ENCODE data around the gene RAB6A. TPM values are rescaled to one million over a fixed set of nuclear protein-coding genes. Genes with fewer than 3 reads are reported as not detected.

The RAB6A gene
- total RNA-seq, 1 donor from 2014 or later = 96.3 TPM

- intact Hi-C loops (cut with micrococcal nuclease) = loop anchor here (10.0 kb wide), 1 partner anchor 259 kb away; no protein-coding TSS in a partner anchor
- DNase-seq (no peak), ATAC-seq (no peak)
These were observed 97.0 kb downstream of the RAB6A start for GRCh38 chr11:73663604-73664495.

GRCh38 chr11:73662445-73663157 is 98.3 kb downstream of the RAB6A start:
- ATAC-seq (no peak), DNase-seq (no peak)
- intact Hi-C loops (cut with micrococcal nuclease) = loop anchor here (10.0 kb wide), 1 partner anchor 258 kb away; no protein-coding TSS in a partner anchor

DNA sequence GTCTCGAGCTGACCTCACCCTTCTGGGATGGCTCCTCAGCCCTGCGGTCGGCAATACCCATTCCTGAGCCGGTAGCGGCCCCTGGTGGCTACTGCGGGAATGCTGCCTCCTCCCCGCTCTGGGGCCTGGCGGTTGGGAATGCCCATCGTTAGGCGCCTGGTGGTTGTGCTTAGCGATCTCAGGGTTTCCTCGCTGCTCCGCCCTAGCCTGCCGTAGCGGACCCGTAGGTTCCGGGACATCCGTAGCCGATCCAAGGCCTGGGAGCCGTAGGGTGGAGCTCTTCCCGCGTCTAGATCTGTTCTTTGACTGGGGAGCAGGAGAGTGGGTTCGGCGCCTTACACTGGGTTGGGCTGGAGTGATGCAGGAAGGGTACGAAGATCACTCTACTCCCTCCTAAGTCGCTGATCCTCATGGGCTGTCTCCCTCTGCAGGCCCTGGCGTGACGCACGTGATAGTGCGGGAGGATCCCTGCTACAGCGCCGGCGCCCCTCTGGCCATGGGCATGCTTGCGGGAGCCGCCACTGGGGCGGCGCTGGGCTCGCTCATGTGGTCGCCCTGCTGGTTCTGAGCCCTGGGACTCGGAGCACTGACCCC is 99.7 kb downstream of the RAB6A start:
- peak; percentile 94 for DNase-seq
- intact Hi-C loops (cut with micrococcal nuclease) = loop anchor here (10.0 kb wide), 1 partner anchor 256 kb away; no protein-coding TSS in a partner anchor
- peak; percentile 96 for ATAC-seq

DNA sequence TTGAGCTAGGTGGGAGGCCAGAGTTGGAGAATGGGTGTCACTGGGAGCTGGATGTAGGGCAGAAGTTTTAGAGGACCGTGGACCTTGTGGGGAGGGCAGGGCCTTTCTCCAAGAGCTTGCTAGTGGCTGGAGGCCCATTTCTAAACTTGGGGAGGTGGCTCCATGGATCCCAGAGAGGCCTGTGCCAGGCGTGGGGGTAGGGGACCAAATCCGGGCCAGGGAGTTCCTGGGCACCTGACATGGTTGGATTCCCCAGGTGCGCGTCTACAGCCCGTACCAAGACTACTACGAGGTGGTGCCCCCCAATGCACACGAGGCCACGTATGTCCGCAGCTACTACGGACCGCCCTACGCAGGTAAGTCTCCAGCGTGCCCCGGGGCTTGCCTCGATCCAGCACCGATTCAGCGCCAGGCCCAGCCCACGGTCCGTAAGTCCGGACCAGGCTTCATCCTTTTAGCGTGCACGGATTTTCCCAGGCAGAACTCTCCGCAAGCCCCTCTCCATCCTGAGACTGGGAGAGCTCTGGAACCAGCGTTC is 100.3 kb downstream of the RAB6A start:
- no peak for ATAC-seq
- no peak for DNase-seq
- intact Hi-C loops (cut with micrococcal nuclease) = loop anchor here (10.0 kb wide), 1 partner anchor 256 kb away; no protein-coding TSS in a partner anchor

- ATAC-seq = no peak
- DNase-seq = no peak
- intact Hi-C loops (cut with micrococcal nuclease) = loop anchor here (10.0 kb wide), 1 partner anchor 255 kb away; no protein-coding TSS in a partner anchor
These were observed 100.9 kb downstream of the RAB6A start for GRCh38 chr11:73659961-73660360.

- DNase-seq = no peak
- intact Hi-C loops (cut with micrococcal nuclease) = no loop called here
These were observed 103.9 kb downstream of the RAB6A start for GRCh38 chr11:73656985-73657384.

DNA sequence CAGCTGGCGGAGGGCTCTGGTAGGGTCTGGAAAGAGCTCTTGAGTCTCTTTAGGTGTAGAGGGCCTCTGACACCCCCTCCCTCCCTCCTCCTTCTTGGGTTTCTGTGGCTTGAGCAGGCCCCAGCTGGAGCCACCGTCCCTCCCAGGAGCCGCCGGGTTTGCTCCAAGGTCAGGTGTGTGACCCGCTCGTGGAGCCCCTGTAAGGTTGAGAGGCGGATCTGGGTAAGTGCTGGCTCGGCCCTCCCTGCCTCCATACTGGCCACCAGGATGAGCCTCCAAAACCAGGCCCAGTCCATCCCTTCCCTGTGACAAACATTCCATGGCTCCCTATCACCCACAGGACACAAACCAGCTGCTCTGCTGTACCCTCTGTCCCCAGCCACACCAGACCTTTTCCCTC is 105.2 kb downstream of the RAB6A start:
- ATAC-seq = no peak

More at GRCh38 chr11:73656985-73657384, 103.9 kb downstream of the RAB6A start:
- no peak for ATAC-seq

DNA sequence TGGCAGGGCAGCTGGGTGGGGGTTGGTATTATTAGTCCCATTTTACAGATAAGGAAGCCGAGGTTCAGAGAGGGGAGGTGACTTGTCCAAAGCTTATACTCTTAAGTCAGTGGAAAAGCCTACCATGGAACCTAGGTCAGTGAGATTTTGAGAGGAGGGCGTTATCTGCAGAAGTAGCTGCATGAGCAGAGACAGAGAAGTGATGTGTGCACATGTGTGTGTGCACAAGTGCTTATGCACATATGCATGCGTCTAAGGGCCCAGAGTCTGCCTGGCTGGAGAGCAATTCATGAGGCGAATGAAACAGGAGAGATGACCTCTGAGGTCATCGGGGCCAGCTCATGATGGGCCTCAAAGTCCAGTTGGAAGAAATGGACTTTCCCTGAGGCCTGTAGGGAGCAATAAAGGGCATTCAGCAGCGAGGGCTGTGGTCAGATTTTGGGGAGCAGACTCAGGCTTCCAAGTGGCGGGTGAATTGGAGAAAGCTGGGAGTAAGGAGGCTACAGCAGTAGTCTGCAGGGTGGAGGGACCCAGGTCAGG is 106.3 kb downstream of the RAB6A start:
- no peak for ATAC-seq
- DNase-seq = no peak

More for the DNA sequence above, 105.2 kb downstream of the RAB6A start:
- DNase-seq = no peak
- intact Hi-C loops (cut with micrococcal nuclease) = no loop called here

DNA sequence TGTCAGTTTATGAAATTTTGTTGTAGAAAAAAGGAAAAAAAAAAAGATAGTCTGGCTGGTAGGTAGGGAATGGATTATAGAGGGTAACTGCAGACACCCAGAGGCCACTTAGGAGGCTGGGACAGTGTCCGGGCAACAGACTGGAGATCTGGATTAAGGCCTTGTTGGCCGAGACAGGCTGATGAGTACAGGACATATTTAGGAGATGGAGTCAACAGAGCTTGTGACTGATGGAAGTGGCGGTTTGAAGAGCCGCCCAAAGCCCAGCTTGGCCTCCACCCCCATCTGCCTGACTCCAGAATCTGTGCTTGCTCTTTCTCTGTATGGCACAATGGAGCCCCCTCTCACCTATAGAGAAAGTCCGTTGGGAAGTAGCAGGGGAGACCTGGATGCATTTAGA is 106.9 kb downstream of the RAB6A start:
- ATAC-seq (peak; percentile 89), DNase-seq (no peak)
- intact Hi-C loops (cut with micrococcal nuclease) = no loop called here

More for the DNA sequence above, 106.3 kb downstream of the RAB6A start:
- intact Hi-C loops (cut with micrococcal nuclease) = no loop called here

DNA sequence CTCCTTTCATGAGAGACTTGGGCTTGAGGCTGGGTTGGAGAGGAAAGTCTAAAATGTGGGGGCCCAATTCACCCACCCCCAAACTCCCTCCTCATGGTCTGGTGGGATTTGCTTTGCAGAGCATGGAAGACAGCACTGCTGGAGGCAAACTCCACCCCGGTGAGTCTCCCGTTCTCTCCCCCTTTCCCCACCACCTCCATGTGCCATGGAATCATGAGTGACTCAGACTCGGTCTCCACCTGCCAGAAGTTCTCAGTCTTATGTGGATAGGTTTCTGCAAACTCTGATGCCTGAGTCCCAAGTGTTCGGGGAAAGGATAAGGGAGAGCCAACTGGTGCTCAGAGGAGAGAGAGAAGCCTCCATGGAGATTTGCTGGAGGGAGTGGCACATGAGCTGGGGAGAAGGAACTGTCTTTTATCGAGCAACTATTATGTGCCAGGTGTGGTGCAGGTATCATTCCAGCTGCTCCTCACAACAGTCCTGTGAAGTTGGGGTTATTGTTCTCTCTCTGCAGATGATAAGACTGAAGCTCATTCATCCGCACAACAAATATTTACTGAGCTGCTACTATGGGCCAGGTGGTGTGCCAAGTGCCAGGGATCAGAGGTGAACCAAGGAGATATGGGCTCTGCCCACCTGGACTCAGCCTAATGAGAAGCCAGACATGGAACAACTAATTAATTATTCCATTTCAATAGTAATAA is 107.9 kb downstream of the RAB6A start:
- ATAC-seq (no peak), DNase-seq (no peak)
- intact Hi-C loops (cut with micrococcal nuclease) = no loop called here

DNA sequence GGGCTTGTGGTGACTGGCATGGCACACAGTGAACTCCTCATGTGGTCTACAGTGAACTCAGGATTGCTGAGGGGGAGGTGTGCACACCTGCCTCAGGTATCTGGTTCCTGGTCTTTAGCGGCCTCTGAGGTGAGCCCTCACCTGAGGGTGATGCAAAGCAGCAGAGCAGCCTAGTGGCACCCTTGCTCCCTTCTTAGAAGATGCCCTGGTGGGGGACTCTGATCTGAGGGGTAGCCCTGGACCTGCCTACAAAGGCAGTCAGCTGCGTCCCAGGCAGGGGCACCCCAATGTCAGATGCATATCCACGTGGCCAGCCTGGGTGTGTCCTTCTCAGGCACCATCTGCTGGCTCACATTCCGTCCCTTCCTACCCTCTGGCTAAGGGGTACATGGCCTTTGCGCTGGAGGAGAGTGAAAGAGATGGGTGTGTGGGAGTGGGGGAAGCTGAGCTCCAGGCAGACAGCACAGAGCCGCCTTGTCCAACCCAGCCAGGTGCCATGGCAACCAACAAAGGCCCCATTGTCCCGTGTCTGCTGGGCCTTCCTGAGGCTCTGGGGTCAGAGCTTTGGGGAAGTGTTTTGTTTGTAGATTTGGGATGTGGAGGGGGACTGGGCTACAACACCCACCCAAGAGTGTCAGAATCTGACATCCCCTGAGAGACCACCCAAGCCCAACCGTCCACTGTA is 108.7 kb downstream of the RAB6A start:
- ATAC-seq (no peak), DNase-seq (no peak)
- intact Hi-C loops (cut with micrococcal nuclease) = no loop called here

- no peak for DNase-seq
- intact Hi-C loops (cut with micrococcal nuclease) = no loop called here
- ATAC-seq = no peak
These were observed 109.2 kb downstream of the RAB6A start for GRCh38 chr11:73651661-73652045.

DNA sequence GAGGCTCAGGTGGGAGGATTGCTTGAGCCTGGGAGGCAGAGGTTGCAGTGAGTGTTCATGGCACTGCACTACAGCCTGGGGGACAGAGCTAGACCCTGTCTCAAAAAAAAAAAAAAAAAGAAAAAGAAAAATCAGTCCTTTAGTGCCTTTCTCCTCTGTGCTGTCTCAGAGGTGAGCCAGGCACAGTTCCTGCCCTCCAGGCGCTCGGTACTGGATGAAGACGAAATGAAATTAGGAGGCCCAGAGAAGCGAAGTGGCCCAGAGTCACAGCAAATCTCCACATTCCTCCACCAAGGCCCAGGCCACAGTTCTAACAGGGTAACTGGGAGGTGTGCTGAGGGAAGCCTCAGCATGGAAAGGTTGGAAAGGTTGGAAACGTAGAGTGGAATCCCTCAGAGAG is 109.6 kb downstream of the RAB6A start:
- ATAC-seq (no peak), DNase-seq (no peak)
- intact Hi-C loops (cut with micrococcal nuclease) = no loop called here

GRCh38 chr11:73650400-73650799 is 110.5 kb downstream of the RAB6A start:
- ATAC-seq (no peak), DNase-seq (no peak)
- intact Hi-C loops (cut with micrococcal nuclease) = no loop called here

GRCh38 chr11:73649206-73649605 is 111.7 kb downstream of the RAB6A start:
- no peak for ATAC-seq
- DNase-seq = no peak
- intact Hi-C loops (cut with micrococcal nuclease) = no loop called here

DNA sequence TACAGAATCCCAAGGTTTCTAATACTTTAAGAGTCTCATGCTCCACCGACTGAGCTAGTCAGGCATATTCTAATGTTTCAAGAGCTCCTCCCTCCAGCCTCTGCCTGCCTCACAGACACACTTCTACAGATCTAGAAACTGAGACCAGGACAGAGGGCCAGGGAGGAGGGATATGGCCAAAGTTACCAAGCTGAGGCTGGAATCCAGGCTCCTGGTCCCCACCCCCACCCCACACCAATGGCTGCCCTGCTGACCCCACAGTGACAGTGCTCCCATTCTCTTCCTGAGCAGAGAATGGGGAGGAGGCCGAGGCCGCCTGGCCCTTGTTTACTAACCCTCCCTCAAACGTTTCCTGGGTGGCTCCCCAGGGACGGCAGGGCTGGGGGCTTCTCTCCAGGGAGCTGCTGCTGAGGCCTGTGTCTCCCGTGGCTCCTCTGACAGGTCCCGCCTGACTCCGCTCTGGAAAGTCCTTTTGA is 112.3 kb downstream of the RAB6A start:
- intact Hi-C loops (cut with micrococcal nuclease) = no loop called here
- DNase-seq (no peak), ATAC-seq (no peak)

GRCh38 chr11:73648121-73648520 is 112.8 kb downstream of the RAB6A start:
- DNase-seq (no peak), ATAC-seq (no peak)
- intact Hi-C loops (cut with micrococcal nuclease) = no loop called here

Measured in left ventricle myocardium superior (tissue), 1 donor.